HG03432 (cell line): ENCODE results near the gene ETFA.
"Not testable (repeated sequence)": the region's sequence is repeated elsewhere in the genome, so short reads cannot be mapped to it uniquely, and the experiment has no call there.

Experiments
- ATAC-seq: cut with Tn5 transposase; IDR thresholded peaks from one replicate; pipeline ENCODE4 v1.9.1; 2021; ENCODE audit warnings: mild to moderate bottlenecking, moderate library complexity; ENCODE audit not compliant: unreplicated experiment

ETFA gene

GRCh38 chr15:76327191-76328105 lies 16.2 kb upstream of the ETFA start:
- no peak for ATAC-seq

- no peak for ATAC-seq
Observed at GRCh38 chr15:76325704-76326103, 14.4 kb upstream of the ETFA start.

GRCh38 chr15:76324066-76324465 lies 12.8 kb upstream of the ETFA start:
- no peak for ATAC-seq

GRCh38 chr15:76321602-76322001 lies 10.3 kb upstream of the ETFA start:
- no peak for ATAC-seq

GRCh38 chr15:76321171-76321570 lies 9.9 kb upstream of the ETFA start:
- no peak for ATAC-seq

- ATAC-seq = no peak
Observed at GRCh38 chr15:76320012-76320411, 8.7 kb upstream of the ETFA start.

GRCh38 chr15:76313731-76314130 lies 2.5 kb upstream of the ETFA start:
- ATAC-seq = no peak

GRCh38 chr15:76313175-76313567 lies 1.9 kb upstream of the ETFA start:
- ATAC-seq = not testable (repeated sequence)

GRCh38 chr15:76312540-76313174 lies 1.4 kb upstream of the ETFA start:
- no peak for ATAC-seq

GRCh38 chr15:76310475-76311099 lies 682 bp downstream of the ETFA start:
- peak; percentile 20 for ATAC-seq

- no peak for ATAC-seq
Observed at GRCh38 chr15:76309601-76310330, 1.5 kb downstream of the ETFA start.

GRCh38 chr15:76303909-76304308 lies 7.4 kb downstream of the ETFA start:
- ATAC-seq = no peak

- no peak for ATAC-seq
Observed at GRCh38 chr15:76299786-76300185, 11.5 kb downstream of the ETFA start.

- ATAC-seq = no peak
Observed at GRCh38 chr15:76298986-76299385, 12.3 kb downstream of the ETFA start.

- not testable (repeated sequence) for ATAC-seq
Observed at GRCh38 chr15:76297951-76298350, 13.3 kb downstream of the ETFA start.

GRCh38 chr15:76296849-76297248 lies 14.4 kb downstream of the ETFA start:
- ATAC-seq = no peak

GRCh38 chr15:76294463-76294862 lies 16.8 kb downstream of the ETFA start:
- ATAC-seq = not testable (repeated sequence)

- ATAC-seq = no peak
Observed at GRCh38 chr15:76293361-76293760, 17.9 kb downstream of the ETFA start.

GRCh38 chr15:76289582-76289981 lies 21.7 kb downstream of the ETFA start:
- ATAC-seq = no peak

GRCh38 chr15:76286271-76286879 lies 24.9 kb downstream of the ETFA start:
- no peak for ATAC-seq
